HCT116 (cell line): ENCODE measurements around the gene RXRA. TPM values are rescaled to one million over a fixed set of nuclear protein-coding genes. Genes with fewer than 3 reads are reported as not detected.

ENCODE experiments used
- ATAC-seq: fragments of 200-7000 bp; cut with Tn5 transposase; 2 replicates; pipeline ENCODE4 v1.9.1; 2020; ENCODE audit warnings: mild to moderate bottlenecking, moderate library complexity
- BruUV-seq: library from RNA; stranded (reverse); fragments of 400-500 nt; replicated peaks from 2 replicates; lab custom pipeline; 2021; lab: Mats Ljungman, UMichigan
- CTCF ChIA-PET: fragments of 300-600 bp; sonication (Branson Sonifier 250); formaldehyde crosslinking; loops from one replicate; lab custom pipeline; 2021; ENCODE audit warnings: antibody characterized with exemption; lab: Charles Lee
- POLR2A ChIA-PET: fragments of 300-600, 350-600 bp; sonication (Branson Sonifier 250); formaldehyde crosslinking; loops from one replicate; lab custom pipeline; 2021; ENCODE audit warnings: antibody characterized with exemption; lab: Charles Lee
- RAD21 ChIA-PET, 2 experiments: fragments of 300-600 bp; sonication (Branson Sonifier 250); formaldehyde crosslinking; loops; one replicate each; lab custom pipeline; 2023; ENCODE audit warnings: low total read pairs in 2 of 2; ENCODE audit not compliant: uncharacterized antibody in 2 of 2, unreplicated experiment in 2 of 2, low non-redundant PET in 1 of 2; lab: Charles Lee
- DNase-seq: peaks from one replicate; pipeline ENCODE4 v3.0.0-alpha.2; 2010; ENCODE audit warnings: low read depth, low spot score
- H2AFZ ChIP-seq: fragments of 200-600 bp; shearing (Covaris generic), sonication (generic); 2 replicates; pipeline ENCODE4 v1.6.1; 2017; ENCODE audit warnings: low read depth, mixed run types, mixed read lengths, antibody characterized with exemption, low read length; ENCODE audit not compliant: poor library complexity, severe bottlenecking
- H3K27ac ChIP-seq: 2 replicates; pipeline ENCODE4 v1.5.1; 2012; ENCODE audit warnings: low read depth, low read length
- H3K27me3 ChIP-seq: fragments of 200-600 bp; sonication (generic); 2 replicates; pipeline ENCODE4 v1.6.1; 2016; ENCODE audit warnings: mixed run types, low read length, mixed read lengths; ENCODE audit not compliant: insufficient read depth
- H3K36me3 ChIP-seq, 2 experiments: fragments of 200-500 bp in 1 of 2; fragments of 200-600 bp in 1 of 2; sonication (Bioruptor generic) in 1 of 2; sonication (generic) in 1 of 2; 2 replicates each; pipeline versions ENCODE4 v1.5.1 to v1.6.1; 2014 to 2016; ENCODE audit warnings: low read length in 2 of 2, inconsistent platforms in 1 of 2, mixed read lengths in 1 of 2, mixed run types in 1 of 2; ENCODE audit not compliant: insufficient read depth in 2 of 2, control insufficient read depth in 1 of 2
- H3K4me1 ChIP-seq, 2 experiments: fragments of 200-600 bp in 1 of 2; sonication (generic) in 1 of 2; 2 replicates each; pipeline versions ENCODE4 v1.5.1 to v1.6.1; 2012 to 2017; ENCODE audit warnings: low read length in 2 of 2, inconsistent platforms in 1 of 2, mild to moderate bottlenecking in 1 of 2, mixed read lengths in 1 of 2, mixed run types in 1 of 2, moderate library complexity in 1 of 2; ENCODE audit not compliant: insufficient read depth in 2 of 2, control insufficient read depth in 1 of 2
- H3K4me2 ChIP-seq: fragments of 200-600 bp; sonication (generic); 2 replicates; pipeline ENCODE4 v1.6.1; 2017; ENCODE audit warnings: mixed run types, low read length, mixed read lengths
- H3K4me3 ChIP-seq, 2 experiments: fragments of 200-600 bp in 1 of 2; sonication (generic) in 1 of 2; replicated peaks in 1 of 2; 2 replicates each; pipeline ENCODE4 v1.5.1; 2011 to 2016; ENCODE audit warnings: low read length in 2 of 2, control low read depth in 1 of 2, low read depth in 1 of 2, mild to moderate bottlenecking in 1 of 2, mixed read lengths in 1 of 2, mixed run types in 1 of 2
- H3K79me2 ChIP-seq: fragments of 200-600 bp; sonication (generic); 2 replicates; pipeline ENCODE4 v1.6.1; 2017; ENCODE audit warnings: mild to moderate bottlenecking, mixed run types, low read length, moderate library complexity, mixed read lengths; ENCODE audit not compliant: insufficient read depth
- H3K9ac ChIP-seq: fragments of 200-600 bp; sonication (generic); 2 replicates; pipeline ENCODE4 v1.6.1; 2016; ENCODE audit warnings: low read length, mixed read lengths
- H3K9me2 ChIP-seq: fragments of 200-600 bp; sonication (generic), shearing (Covaris generic); 2 replicates; pipeline ENCODE4 v1.6.1; 2017; ENCODE audit warnings: mixed run types, mild to moderate bottlenecking, moderate library complexity; ENCODE audit not compliant: insufficient read depth
- H3K9me3 ChIP-seq, 2 experiments: fragments of 200-500 bp in 1 of 2; fragments of 200-600 bp in 1 of 2; sonication (Bioruptor generic) in 1 of 2; sonication (generic) in 1 of 2; 2 replicates each; pipeline ENCODE4 v1.6.1; 2014 to 2017; ENCODE audit warnings: low read length in 2 of 2, mixed read lengths in 2 of 2, inconsistent platforms in 1 of 2, low read depth in 1 of 2, mild to moderate bottlenecking in 1 of 2, mixed run types in 1 of 2, moderate library complexity in 1 of 2; ENCODE audit not compliant: control insufficient read depth in 1 of 2, insufficient read depth in 1 of 2
- H4K20me1 ChIP-seq: fragments of 200-600 bp; sonication (generic), shearing (Covaris generic); 2 replicates; pipeline ENCODE4 v1.6.1; 2017; ENCODE audit warnings: mixed run types, mild to moderate bottlenecking, moderate library complexity; ENCODE audit not compliant: insufficient read depth
- CBX3 ChIP-seq: IDR thresholded peaks from 2 replicates; pipeline ENCODE4 v1.6.1; 2012; ENCODE audit warnings: low read depth
- EGR1 ChIP-seq: IDR thresholded peaks from 2 replicates; pipeline ENCODE4 v1.6.1; 2012; ENCODE audit warnings: low read depth
- EZH2 ChIP-seq: fragments of 200-600 bp; sonication (generic); IDR thresholded peaks from 2 replicates; pipeline ENCODE4 v1.6.1; 2017; ENCODE audit warnings: antibody characterized with exemption, mixed run types
- EZH2phosphoT487 ChIP-seq: fragments of 200-600 bp; IDR thresholded peaks from 2 replicates; pipeline ENCODE4 v1.6.1; 2018; ENCODE audit warnings: antibody characterized with exemption, borderline replicate concordance
- JUND ChIP-seq: IDR thresholded peaks from 2 replicates; pipeline ENCODE4 v1.6.1; 2012
- POLR2A ChIP-seq: IDR thresholded peaks from 2 replicates; pipeline ENCODE4 v1.7.0; 2011; ENCODE audit warnings: borderline replicate concordance; ENCODE audit not compliant: insufficient read depth, insufficient read length; ENCODE audit errors: extremely low read depth
- POLR2AphosphoS5 ChIP-seq: IDR thresholded peaks from 2 replicates; pipeline ENCODE4 v1.6.1; 2011; ENCODE audit warnings: mild to moderate bottlenecking, low read depth, low read length, moderate library complexity
- SIN3A ChIP-seq: IDR thresholded peaks from 2 replicates; pipeline ENCODE4 v1.6.1; 2012; ENCODE audit warnings: low read depth
- SP1 ChIP-seq: IDR thresholded peaks from 2 replicates; pipeline ENCODE4 v1.6.1; 2012; ENCODE audit warnings: low read depth
- SRF ChIP-seq: IDR thresholded peaks from 2 replicates; pipeline ENCODE4 v1.6.1; 2012; ENCODE audit warnings: low read depth
- TCF7L2 ChIP-seq: IDR thresholded peaks from 2 replicates; pipeline ENCODE4 v1.7.0; 2011; ENCODE audit warnings: borderline replicate concordance, inconsistent platforms; ENCODE audit not compliant: insufficient read depth, insufficient read length; ENCODE audit errors: extremely low read depth
- YY1 ChIP-seq: IDR thresholded peaks from 2 replicates; pipeline ENCODE4 v1.6.1; 2011; ENCODE audit warnings: low read length, low read depth, moderate library complexity, mild to moderate bottlenecking; ENCODE audit not compliant: insufficient replicate concordance; ENCODE audit errors: extremely low read depth
- ZFX ChIP-seq: fragments of 450-650 bp; IDR thresholded peaks from 2 replicates; pipeline ENCODE4 v1.6.1; 2017
- ZNF274 ChIP-seq: fragments of 200-500 bp; sonication (Bioruptor generic); IDR thresholded peaks from 2 replicates; pipeline ENCODE4 v1.6.1; 2014; ENCODE audit warnings: mild to moderate bottlenecking, low read depth, low read length, inconsistent platforms
- intact Hi-C: fragments of 100-400 bp; cut with micrococcal nuclease; formaldehyde crosslinking; loops from 2 replicates; pipeline ENCODE4 v1.10.0; 2022
- total RNA-seq: library from RNA; stranded (reverse); gene quantifications from one replicate; pipeline ENCODE4 v1.2.1, GENCODE V29; 2021; ENCODE audit not compliant: unreplicated experiment
- TF ChIP-seq, protein P1 (sequence below): IDR thresholded peaks from 2 replicates; pipeline ENCODE4 v1.6.1; 2012; ENCODE audit warnings: low read depth
- TF ChIP-seq, protein P2 (sequence below): IDR thresholded peaks from 2 replicates; pipeline ENCODE4 v1.6.1; 2011; ENCODE audit warnings: mild to moderate bottlenecking, low read length, moderate library complexity; ENCODE audit not compliant: insufficient replicate concordance; ENCODE audit errors: extremely low read depth
- TF ChIP-seq, protein P3 (sequence below), 3 experiments: fragments of 200-600 bp in 1 of 3; sonication (generic) in 1 of 3; IDR thresholded peaks in 2 of 3; conservative IDR thresholded peaks in 1 of 3; 2 replicates each; pipeline ENCODE4 v1.5.1; 2012 to 2017; ENCODE audit warnings: low read depth in 2 of 3, low read length in 2 of 3, antibody characterized with exemption in 1 of 3, borderline replicate concordance in 1 of 3, control low read depth in 1 of 3, mild to moderate bottlenecking in 1 of 3, mixed read lengths in 1 of 3, mixed run types in 1 of 3, moderate library complexity in 1 of 3; ENCODE audit not compliant: insufficient read depth in 1 of 3
- TF ChIP-seq, protein P4 (sequence below): IDR thresholded peaks from 2 replicates; pipeline ENCODE4 v1.6.1; 2012
- TF ChIP-seq, protein P5 (sequence below): IDR thresholded peaks from 2 replicates; pipeline ENCODE4 v1.6.1; 2012

The RXRA gene
- total RNA-seq, 1 experiment from 2014 or later = 43.9 TPM

DNA sequence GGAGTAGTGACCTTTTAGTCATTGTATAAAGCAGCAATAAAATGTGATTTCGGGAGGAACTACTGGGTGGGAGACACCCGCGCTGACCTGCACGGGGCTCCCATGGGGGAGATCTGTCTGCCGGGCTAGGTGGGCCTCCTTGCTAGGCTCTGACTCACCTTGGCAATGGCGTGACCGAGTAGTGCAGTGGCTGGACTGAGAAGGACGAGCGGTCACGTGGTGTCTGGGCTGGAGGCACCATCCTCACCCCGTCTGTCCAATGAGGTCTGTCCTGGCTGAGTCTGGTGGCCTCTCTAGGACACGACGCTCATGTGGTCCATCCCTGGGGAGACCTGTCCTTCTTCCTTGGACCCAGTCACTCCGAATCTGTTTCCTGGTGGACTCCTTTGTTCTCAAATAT lies 151.7 kb downstream of the RXRA start (continued):
- TF ChIP-seq YY1 (no peak), SRF (no peak)
- TF ChIP-seq, all 23 proteins: peak for 0

DNA sequence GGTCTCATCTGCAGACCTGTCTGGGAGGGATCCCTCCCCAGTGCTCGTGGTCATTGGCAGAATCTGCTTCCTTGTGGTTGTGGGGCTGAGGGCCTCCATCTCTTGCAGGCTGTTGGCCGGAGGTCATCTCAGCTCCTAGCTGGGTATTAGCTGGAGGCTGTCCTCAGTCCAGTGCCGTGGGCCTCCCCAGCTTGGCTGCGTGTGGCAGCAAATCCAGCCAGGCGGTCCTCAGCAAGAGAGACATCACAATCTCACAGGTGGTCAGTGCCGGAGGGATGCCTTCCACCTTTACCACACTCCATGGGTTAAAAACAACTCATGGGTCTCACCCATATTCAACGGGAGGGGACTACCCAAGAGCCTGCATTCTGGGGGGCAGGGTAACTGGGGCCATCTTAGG lies 155.5 kb downstream of the RXRA start:
- H4K20me1 ChIP-seq = no peaks in the 10 kb centered on the region
- H3K4me3 ChIP-seq = no peak overlapping the region
- H3K9me3 ChIP-seq = no peaks in the 10 kb centered on the region
- no peak for ATAC-seq
- no peak overlapping the region for H3K27ac ChIP-seq
- H3K27me3 ChIP-seq = no peaks in the 10 kb centered on the region
- H3K79me2 ChIP-seq = no peaks in the 10 kb centered on the region
- no TSS peak for BruUV-seq
- intact Hi-C loops = no loop called here
- CTCF ChIA-PET = no interaction called here
- H3K36me3 ChIP-seq = no peaks in the 10 kb centered on the region
- POLR2A ChIA-PET = no interaction called here
- DNase-seq = no peak
- H2AFZ ChIP-seq = no peak overlapping the region
- H3K4me1 ChIP-seq = no peaks in the 10 kb centered on the region
- TF ChIP-seq TCF7L2 = no peak
- no peak for TF ChIP-seq EZH2phosphoT487
- TF ChIP-seq, protein P1, sequence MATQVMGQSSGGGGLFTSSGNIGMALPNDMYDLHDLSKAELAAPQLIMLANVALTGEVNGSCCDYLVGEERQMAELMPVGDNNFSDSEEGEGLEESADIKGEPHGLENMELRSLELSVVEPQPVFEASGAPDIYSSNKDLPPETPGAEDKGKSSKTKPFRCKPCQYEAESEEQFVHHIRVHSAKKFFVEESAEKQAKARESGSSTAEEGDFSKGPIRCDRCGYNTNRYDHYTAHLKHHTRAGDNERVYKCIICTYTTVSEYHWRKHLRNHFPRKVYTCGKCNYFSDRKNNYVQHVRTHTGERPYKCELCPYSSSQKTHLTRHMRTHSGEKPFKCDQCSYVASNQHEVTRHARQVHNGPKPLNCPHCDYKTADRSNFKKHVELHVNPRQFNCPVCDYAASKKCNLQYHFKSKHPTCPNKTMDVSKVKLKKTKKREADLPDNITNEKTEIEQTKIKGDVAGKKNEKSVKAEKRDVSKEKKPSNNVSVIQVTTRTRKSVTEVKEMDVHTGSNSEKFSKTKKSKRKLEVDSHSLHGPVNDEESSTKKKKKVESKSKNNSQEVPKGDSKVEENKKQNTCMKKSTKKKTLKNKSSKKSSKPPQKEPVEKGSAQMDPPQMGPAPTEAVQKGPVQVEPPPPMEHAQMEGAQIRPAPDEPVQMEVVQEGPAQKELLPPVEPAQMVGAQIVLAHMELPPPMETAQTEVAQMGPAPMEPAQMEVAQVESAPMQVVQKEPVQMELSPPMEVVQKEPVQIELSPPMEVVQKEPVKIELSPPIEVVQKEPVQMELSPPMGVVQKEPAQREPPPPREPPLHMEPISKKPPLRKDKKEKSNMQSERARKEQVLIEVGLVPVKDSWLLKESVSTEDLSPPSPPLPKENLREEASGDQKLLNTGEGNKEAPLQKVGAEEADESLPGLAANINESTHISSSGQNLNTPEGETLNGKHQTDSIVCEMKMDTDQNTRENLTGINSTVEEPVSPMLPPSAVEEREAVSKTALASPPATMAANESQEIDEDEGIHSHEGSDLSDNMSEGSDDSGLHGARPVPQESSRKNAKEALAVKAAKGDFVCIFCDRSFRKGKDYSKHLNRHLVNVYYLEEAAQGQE = no peak
- TF ChIP-seq, protein P2, sequence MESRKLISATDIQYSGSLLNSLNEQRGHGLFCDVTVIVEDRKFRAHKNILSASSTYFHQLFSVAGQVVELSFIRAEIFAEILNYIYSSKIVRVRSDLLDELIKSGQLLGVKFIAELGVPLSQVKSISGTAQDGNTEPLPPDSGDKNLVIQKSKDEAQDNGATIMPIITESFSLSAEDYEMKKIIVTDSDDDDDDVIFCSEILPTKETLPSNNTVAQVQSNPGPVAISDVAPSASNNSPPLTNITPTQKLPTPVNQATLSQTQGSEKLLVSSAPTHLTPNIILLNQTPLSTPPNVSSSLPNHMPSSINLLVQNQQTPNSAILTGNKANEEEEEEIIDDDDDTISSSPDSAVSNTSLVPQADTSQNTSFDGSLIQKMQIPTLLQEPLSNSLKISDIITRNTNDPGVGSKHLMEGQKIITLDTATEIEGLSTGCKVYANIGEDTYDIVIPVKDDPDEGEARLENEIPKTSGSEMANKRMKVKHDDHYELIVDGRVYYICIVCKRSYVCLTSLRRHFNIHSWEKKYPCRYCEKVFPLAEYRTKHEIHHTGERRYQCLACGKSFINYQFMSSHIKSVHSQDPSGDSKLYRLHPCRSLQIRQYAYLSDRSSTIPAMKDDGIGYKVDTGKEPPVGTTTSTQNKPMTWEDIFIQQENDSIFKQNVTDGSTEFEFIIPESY = no peak
- TF ChIP-seq JUND = no peak
- no peak for TF ChIP-seq SRF
- no peak for TF ChIP-seq ZNF274
- TF ChIP-seq SIN3A = no peak
- no peak for TF ChIP-seq POLR2AphosphoS5
- TF ChIP-seq, protein P3, sequence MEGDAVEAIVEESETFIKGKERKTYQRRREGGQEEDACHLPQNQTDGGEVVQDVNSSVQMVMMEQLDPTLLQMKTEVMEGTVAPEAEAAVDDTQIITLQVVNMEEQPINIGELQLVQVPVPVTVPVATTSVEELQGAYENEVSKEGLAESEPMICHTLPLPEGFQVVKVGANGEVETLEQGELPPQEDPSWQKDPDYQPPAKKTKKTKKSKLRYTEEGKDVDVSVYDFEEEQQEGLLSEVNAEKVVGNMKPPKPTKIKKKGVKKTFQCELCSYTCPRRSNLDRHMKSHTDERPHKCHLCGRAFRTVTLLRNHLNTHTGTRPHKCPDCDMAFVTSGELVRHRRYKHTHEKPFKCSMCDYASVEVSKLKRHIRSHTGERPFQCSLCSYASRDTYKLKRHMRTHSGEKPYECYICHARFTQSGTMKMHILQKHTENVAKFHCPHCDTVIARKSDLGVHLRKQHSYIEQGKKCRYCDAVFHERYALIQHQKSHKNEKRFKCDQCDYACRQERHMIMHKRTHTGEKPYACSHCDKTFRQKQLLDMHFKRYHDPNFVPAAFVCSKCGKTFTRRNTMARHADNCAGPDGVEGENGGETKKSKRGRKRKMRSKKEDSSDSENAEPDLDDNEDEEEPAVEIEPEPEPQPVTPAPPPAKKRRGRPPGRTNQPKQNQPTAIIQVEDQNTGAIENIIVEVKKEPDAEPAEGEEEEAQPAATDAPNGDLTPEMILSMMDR (IDR thresholded peaks at IDR 0.05 in 2 of 3, conservative IDR thresholded peaks at IDR 0.05 in 1 of 3; ENCODE audit: borderline replicate concordance in 1 of 3, insufficient read depth in 1 of 3, low read depth in 2 of 3, low read length in 2 of 3) = no peak
- no peak for TF ChIP-seq EGR1
- TF ChIP-seq CBX3 = no peak
- no peak for TF ChIP-seq ZFX
- TF ChIP-seq EZH2 = no peak
- TF ChIP-seq, protein P4, sequence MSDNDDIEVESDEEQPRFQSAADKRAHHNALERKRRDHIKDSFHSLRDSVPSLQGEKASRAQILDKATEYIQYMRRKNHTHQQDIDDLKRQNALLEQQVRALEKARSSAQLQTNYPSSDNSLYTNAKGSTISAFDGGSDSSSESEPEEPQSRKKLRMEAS = no peak
- no peak for TF ChIP-seq POLR2A
- no peak for TF ChIP-seq SP1
- TF ChIP-seq, protein P5, sequence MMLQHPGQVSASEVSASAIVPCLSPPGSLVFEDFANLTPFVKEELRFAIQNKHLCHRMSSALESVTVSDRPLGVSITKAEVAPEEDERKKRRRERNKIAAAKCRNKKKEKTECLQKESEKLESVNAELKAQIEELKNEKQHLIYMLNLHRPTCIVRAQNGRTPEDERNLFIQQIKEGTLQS = no peak
- TF ChIP-seq YY1 = no peak
- H3K4me2 ChIP-seq = no peak overlapping the region
- no peaks in the 10 kb centered on the region for H3K9me2 ChIP-seq
- no peak overlapping the region for H3K9ac ChIP-seq
- RAD21 ChIA-PET = no interaction called here
